IPS-15b (cell line): ENCODE data around the gene ATG16L2.

ENCODE experiments used
- H3K27me3 ChIP-seq: one replicate; pipeline ENCODE4 v1.6.1; 2013; ENCODE audit warnings: low read length; ENCODE audit not compliant: control insufficient read depth, insufficient read depth
- H3K36me3 ChIP-seq: one replicate; pipeline ENCODE4 v1.6.1; 2013; ENCODE audit warnings: low read length; ENCODE audit not compliant: control insufficient read depth, insufficient read depth
- H3K4me1 ChIP-seq: one replicate; pipeline ENCODE4 v1.6.1; 2013; ENCODE audit warnings: mild to moderate bottlenecking, low read length; ENCODE audit not compliant: control insufficient read depth, insufficient read depth
- H3K4me3 ChIP-seq: one replicate; pipeline ENCODE4 v1.5.1; 2013; ENCODE audit warnings: low read depth, low read length
- H3K9ac ChIP-seq: one replicate; pipeline ENCODE4 v1.6.1; 2013; ENCODE audit warnings: low read depth, mild to moderate bottlenecking, low read length
- H3K9me3 ChIP-seq: one replicate; pipeline ENCODE4 v1.6.1; 2013; ENCODE audit warnings: mild to moderate bottlenecking, low read length; ENCODE audit not compliant: control insufficient read depth, insufficient read depth

The ATG16L2 gene

DNA sequence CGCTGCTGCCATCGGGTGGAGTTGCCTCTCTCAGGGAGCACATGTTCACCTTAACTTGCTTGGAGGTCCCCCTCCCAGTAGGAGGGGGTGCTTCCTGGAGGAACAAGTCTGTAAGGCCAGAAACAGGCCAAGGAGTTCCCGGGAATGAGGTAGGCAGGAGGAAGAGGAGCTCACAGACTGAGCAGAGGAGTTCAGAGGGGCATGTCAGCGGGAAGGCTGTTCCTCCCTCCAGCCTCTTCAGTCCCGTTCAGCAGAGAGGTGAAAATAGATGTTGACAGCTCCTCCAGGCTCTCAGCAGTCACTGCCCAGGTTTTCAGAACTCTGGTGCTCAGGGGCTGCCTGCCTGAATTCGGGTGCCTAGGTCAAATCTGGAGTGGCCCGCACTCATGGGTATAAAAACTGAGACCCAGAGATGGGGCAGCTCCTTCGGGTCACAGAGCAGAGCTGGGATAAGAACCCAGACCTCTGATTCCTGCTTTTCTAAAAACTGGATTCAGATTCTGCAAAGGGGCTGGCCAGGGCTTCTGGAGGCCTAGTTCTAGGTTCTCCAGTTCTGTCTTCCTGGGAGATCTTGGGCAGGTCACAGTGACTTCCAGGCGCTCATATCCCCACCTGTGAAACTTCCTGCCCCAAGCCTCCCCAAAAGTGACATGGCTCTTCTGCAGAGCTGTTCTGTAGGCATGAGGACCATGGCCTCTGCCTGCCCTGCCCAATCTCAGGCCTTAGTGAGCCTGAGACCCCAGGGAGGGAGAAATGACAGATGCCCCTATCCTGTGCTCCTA, 18.3 kb downstream of the ATG16L2 start:
- Histone ChIP-seq H3K4me1 (no peaks in the 10 kb centered on the region), H3K4me3 (no peak overlapping the region), H3K9ac (no peak overlapping the region), H3K9me3 (no peaks in the 10 kb centered on the region), H3K27me3 (no peaks in the 10 kb centered on the region), H3K36me3 (peaks cover 7% of the 10 kb centered on the region)

DNA sequence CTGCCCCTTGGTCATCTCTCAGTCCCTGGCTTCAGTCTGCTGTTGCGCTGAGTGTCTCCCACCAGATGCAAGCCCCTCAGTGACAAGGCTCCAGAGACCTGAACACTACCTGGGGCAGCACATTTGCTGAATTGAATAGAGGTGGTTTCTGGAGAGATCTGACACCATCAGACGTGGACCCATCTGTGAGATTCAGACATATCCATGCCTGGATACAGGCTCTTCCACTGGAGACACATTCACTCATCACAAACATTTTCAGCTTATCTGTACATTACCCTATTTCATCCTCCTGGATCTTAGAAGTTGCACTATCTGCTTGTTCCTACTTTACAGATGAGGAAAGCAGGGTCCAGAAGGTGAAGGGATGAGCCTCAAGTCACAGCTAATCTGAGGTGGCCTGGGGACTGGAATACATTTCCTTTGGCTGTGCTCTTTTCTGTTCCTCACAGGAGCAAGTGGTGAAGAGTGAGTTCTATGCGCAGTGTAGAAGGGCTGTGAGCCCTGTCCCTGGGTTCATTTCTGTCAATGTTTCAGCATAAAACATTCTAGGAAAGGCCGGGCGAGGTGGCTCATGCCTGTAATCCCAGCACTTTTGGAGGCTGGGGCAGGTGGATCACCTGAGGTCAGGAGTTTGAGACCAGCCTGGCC, 19.0 kb downstream of the ATG16L2 start:
- no peak overlapping the region for H3K9ac ChIP-seq

DNA sequence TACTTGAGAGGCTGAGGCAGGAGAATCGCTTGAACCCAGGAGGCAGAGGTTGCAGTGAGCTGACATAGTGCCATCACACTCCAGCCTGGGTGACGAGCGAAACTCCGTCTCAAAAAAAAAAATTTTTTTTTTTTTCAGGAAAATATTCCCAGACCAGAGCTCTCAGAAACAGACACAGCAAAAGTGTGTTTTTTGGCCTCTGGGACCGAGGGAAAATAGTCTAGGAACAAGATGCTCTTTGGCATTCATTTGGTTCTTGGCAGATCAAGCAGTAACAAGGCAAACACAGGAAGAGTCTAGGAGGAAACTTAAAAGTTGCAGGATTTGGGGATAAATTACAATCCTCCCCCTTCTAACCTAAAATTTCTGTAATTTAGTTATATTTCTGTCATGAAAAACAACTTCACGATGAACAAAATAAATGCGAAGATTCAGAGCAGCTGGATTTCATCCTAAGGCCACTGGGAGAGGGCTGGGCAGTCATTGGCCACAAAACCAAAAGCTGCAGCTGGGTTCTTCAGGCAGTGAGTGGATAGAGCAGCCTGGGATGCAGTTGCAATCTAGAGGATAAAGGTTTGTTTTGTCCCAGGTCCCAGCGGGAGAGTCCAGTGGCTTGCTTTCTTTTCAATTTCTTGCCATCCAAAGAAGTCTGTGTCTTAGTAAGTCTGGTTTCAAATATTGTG, 19.7 kb downstream of the ATG16L2 start:
- Histone ChIP-seq H3K4me1 (no peaks in the 10 kb centered on the region), H3K36me3 (peaks cover 3% of the 10 kb centered on the region), H3K9ac (no peak overlapping the region), H3K27me3 (no peaks in the 10 kb centered on the region), H3K9me3 (no peaks in the 10 kb centered on the region), H3K4me3 (no peak overlapping the region)

More for the DNA sequence above, 19.0 kb downstream of the ATG16L2 start:
- no peaks in the 10 kb centered on the region for H3K9me3 ChIP-seq
- no peaks in the 10 kb centered on the region for H3K4me1 ChIP-seq
- H3K4me3 ChIP-seq, result no peak overlapping the region
- peaks cover 6% of the 10 kb centered on the region for H3K36me3 ChIP-seq
- no peaks in the 10 kb centered on the region for H3K27me3 ChIP-seq

DNA sequence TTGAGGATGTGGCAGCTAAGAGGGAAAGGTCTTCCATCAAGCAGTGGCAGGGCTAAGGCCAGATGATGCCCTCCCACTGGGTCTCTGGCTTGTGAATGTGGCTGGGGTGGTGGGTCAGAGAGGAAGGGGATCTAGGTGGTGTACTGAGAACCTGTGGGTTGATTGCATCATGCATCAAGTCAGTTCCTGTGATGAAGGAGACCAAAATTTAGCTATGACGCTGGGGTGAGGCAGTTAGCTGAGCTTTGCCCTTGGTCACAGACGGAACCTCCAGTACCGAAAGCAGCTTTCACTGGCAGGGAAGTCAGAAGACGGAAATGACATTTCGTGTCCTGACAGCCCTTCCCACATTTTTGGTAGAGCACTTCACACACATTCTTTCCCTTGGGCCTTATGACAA, 20.7 kb downstream of the ATG16L2 start:
- H3K4me3 ChIP-seq, result no peak overlapping the region
- no peaks in the 10 kb centered on the region for H3K36me3 ChIP-seq
- H3K9me3 ChIP-seq, result no peaks in the 10 kb centered on the region
- H3K4me1 ChIP-seq, result no peaks in the 10 kb centered on the region
- H3K9ac ChIP-seq, result no peak overlapping the region
- no peaks in the 10 kb centered on the region for H3K27me3 ChIP-seq

DNA sequence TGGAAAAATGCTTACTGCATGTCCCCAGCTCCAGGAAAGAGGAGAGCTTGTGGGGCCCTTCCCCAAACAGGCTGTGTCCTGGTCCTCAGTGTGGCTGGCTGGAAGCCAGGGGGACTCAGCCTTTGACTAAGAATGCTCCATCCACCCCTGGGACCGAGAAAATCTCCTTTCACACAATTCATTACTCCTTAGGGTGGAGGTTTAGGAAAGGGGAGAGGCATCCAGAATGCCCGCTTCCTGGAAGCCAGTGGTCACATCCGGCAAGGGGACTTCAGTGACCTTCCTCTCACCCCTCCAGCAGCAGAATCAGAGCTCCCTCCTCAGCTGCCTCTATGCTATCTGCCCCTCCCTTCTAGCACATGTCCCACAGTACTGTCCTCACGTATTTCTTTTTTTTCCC, 21.9 kb downstream of the ATG16L2 start:
- Histone ChIP-seq H3K9ac (no peak overlapping the region), H3K4me1 (no peaks in the 10 kb centered on the region), H3K36me3 (no peaks in the 10 kb centered on the region), H3K9me3 (no peaks in the 10 kb centered on the region), H3K4me3 (no peak overlapping the region), H3K27me3 (no peaks in the 10 kb centered on the region)

DNA sequence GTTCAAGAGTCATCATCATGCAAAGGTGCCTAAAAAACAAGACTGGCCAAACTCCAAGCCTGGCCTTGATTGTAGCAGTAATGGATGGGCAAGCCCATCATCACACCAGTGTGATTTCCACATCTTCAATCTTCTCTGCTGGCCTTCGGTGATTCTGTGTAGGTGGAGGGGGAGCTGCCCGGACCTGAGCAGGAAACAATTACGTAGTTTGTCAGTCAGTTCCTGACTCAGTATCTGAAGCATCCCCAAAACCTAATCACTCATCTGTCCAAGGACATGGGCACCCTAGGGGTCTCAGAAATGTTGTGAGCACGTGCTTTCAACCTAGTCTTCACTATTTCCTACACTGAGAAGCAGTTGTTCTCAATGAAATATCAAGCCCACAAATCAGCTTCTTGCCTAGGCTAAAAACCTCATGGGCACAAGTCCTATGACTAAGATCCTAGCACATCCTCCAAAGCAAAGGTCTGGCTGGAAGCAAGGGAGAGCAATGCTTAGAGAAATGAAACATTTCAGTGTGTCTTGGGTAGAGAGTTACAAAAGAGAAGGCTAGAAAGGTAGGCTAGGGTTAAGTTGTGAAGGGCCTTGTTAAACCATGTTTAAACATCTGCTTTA, 24.6 kb downstream of the ATG16L2 start:
- Histone ChIP-seq H3K4me1 (no peaks in the 10 kb centered on the region), H3K27me3 (no peaks in the 10 kb centered on the region), H3K4me3 (no peak overlapping the region), H3K9me3 (no peaks in the 10 kb centered on the region), H3K36me3 (no peaks in the 10 kb centered on the region), H3K9ac (no peak overlapping the region)

DNA sequence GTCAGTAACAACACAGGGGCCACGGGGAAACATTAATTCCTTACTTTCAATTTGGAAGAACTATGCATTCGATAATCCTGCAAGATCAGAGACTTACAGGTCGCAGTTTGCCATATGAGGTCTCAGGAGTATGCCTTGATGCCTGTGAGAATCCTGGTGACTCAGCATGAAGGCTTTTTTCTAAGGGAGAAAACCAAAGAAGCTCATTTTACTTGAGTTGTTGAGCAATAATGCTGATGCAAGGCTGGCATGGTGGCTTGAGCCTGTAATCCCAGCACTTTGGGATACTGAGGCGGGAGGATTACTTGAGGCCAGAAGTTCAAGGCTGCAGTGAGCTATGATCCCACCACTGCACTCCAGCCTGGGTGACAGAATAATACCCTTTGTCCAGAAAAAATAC, 26.6 kb downstream of the ATG16L2 start:
- H3K9me3 ChIP-seq, result no peaks in the 10 kb centered on the region
- H3K9ac ChIP-seq, result no peak overlapping the region
- no peaks in the 10 kb centered on the region for H3K27me3 ChIP-seq
- H3K4me1 ChIP-seq, result no peaks in the 10 kb centered on the region
- no peaks in the 10 kb centered on the region for H3K36me3 ChIP-seq
- no peak overlapping the region for H3K4me3 ChIP-seq

DNA sequence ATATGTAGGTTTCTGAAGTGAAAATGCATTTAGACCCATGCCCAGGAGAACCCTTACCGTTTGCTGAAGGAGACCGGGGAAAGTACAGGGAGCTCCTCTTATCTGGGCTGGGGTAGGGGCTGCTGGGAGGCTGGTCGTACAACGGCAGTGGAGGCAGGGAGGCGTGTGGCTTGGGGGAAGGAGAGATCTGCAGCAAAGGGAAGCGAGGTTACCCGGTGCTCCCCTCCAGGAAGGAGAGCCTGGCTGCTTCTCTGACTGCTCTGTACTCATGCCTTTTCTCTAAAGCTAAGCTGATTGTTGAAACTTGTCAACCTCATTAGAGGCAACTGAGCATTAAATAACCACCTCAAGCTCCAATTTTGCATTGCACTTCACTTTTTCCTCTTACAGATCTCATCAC, 27.2 kb downstream of the ATG16L2 start:
- H3K9ac ChIP-seq, result no peak overlapping the region
- H3K4me3 ChIP-seq, result no peak overlapping the region
- no peaks in the 10 kb centered on the region for H3K9me3 ChIP-seq
- no peaks in the 10 kb centered on the region for H3K4me1 ChIP-seq
- no peaks in the 10 kb centered on the region for H3K27me3 ChIP-seq
- no peaks in the 10 kb centered on the region for H3K36me3 ChIP-seq

DNA sequence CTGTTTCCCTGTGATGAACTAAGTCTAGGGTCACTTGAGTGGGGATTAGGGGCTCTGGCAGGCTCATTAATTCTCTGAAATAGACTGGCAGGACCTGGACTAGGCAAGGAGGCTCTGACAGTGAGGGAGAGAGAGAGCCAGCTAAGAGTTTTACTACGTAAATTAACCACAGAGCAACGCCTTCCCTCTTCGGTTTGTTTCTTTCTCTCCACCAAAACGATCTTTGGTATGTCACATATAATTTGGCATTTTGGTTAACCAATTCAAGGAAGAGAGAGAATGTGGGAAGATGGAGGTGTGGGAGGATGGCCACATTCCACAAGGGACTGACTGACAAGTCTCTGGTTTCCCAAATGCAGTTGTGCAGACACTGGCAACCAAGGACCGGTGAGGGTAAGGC, 27.9 kb downstream of the ATG16L2 start:
- no peaks in the 10 kb centered on the region for H3K4me1 ChIP-seq
- H3K9ac ChIP-seq, result no peak overlapping the region
- no peaks in the 10 kb centered on the region for H3K27me3 ChIP-seq
- no peaks in the 10 kb centered on the region for H3K36me3 ChIP-seq
- H3K9me3 ChIP-seq, result no peaks in the 10 kb centered on the region
- H3K4me3 ChIP-seq, result no peak overlapping the region

DNA sequence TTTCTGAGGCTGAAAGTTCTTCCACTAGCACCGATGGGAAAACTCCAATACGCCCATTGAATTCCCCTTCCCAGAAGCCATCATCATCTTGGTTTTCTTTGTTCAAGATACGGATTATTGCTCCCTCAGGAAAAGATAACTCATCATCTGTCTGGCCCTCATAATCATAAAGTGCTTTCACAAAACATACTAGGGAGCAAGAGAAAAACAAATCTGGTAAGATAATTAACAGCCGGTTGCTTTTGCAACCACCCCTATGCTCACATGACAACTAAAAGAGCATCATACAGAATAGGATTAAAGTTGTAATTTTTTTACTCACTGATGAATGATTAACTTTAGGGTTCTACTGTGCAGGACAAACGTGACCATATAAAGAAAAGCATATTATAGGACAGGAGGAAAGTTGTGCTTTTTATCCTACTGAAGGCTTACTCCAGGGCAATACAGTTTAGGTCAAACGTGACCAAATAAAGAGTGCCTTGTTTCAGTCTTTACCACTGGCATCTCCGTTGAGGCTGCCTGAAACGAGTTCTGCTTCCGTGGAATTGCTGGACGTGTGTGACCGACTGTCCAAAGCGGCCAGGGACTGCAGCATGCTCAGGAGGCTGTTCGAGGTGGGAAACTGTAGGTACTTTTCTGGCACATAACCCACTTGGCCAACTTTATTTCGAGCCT, 28.6 kb downstream of the ATG16L2 start:
- Histone ChIP-seq H3K9ac (no peak overlapping the region), H3K9me3 (no peaks in the 10 kb centered on the region), H3K27me3 (no peaks in the 10 kb centered on the region), H3K4me3 (no peak overlapping the region), H3K36me3 (no peaks in the 10 kb centered on the region), H3K4me1 (no peaks in the 10 kb centered on the region)

DNA sequence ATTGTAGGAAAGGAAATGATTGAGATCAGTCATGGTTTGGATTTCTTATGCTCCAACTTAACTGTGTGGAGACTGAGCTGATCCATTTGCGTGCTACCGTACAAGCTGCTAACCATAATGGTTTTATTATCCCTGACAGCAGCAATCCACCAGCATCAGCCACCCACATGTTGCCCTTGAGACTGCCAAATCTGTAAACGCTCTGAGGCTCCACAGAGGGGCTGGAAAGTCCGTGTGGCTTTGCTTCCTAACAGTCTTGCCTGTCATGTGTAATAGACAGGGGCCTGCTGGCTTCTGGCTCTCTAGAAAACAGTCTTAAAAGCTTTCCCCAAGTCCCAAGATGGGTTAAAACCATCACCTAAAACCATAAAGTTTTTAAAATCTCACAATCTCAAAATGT, 30.1 kb downstream of the ATG16L2 start:
- no peaks in the 10 kb centered on the region for H3K4me1 ChIP-seq
- no peak overlapping the region for H3K4me3 ChIP-seq
- no peak overlapping the region for H3K9ac ChIP-seq
- no peaks in the 10 kb centered on the region for H3K36me3 ChIP-seq
- H3K9me3 ChIP-seq, result no peaks in the 10 kb centered on the region
- H3K27me3 ChIP-seq, result no peaks in the 10 kb centered on the region
